Stimulated activated naive CD8-positive, alpha-beta T cell treated with anti-CD3 and anti-CD28 coated beads, Interleukin-15, amount 100 ng/mL, for 72 hours (primary cell): ENCODE results near the gene ZNF502.
A peak's percentile ranks its signal among the peaks of the same experiment; 100 is the strongest.
"Not testable (repeated sequence)": the region's sequence is repeated elsewhere in the genome, so short reads cannot be mapped to it uniquely, and the experiment has no call there.

ENCODE experiments used
- ATAC-seq: fragments of 150-1000 bp; cut with Tn5 transposase; 2 replicates; pipeline ENCODE4 v1.10.0; 2021; ENCODE audit warnings: mild to moderate bottlenecking, moderate library complexity
- DNase-seq, 2 donors: peaks; one replicate each; pipeline ENCODE4 v3.0.0; 2021 to 2022
- H3K27ac Mint-ChIP-seq, 2 donors: one replicate each; pipeline ENCODE4 v1.8.0; 2022; ENCODE audit warnings: mild to moderate bottlenecking in 2 of 2, mixed read lengths in 2 of 2, moderate library complexity in 2 of 2
- H3K27me3 Mint-ChIP-seq: one replicate; pipeline ENCODE4 v1.8.0; 2022; ENCODE audit warnings: mixed read lengths
- H3K4me1 Mint-ChIP-seq: one replicate; pipeline ENCODE4 v1.8.0; 2022; ENCODE audit warnings: mild to moderate bottlenecking, mixed read lengths
- H3K4me3 Mint-ChIP-seq, 2 donors: one replicate each; pipeline ENCODE4 v1.8.0; 2022; ENCODE audit warnings: mild to moderate bottlenecking in 2 of 2, mixed read lengths in 2 of 2, moderate library complexity in 1 of 2
- H3K9me3 Mint-ChIP-seq, 2 donors: one replicate each; pipeline ENCODE4 v1.8.0; 2022; ENCODE audit warnings: mixed read lengths in 2 of 2

Gene ZNF502

DNA sequence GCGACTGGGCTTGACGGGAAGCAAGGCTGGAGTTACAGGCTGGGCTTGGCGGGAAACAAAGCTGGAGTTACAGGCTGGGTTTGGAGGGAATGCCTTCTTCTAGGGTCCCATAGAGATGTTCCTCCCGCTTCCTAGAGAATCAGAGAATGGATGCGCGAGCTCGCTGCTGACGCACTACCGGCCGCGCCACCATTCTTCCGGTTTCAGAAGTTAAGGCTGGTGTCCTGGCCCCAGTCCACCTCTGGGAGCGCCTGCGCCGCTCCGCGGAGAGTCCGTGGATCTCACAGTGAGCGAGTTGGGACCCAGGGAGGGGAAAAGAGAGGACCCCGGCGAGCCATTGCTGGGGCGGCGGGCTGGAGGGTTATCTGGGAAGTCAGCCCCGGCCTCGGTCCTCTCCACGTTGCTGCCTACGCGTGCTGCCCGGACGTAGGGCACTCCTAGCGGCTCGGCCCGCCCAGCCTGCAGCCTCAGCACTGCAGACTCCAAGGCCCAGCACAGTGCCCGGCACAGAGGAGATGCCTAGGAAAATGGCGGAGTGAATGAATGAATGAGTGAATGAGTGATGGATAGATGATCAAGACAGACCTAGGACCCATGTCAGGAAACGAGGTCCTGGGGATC lies at the start of gene ZNF502:
Gene ZNF502 (plus strand): TSS at position 206 of the 621 bp plus-strand sequence. CDS start 7,602 bp downstream, outside the sequence.
- Mint-ChIP-seq H3K27me3 (peaks cover 16% of the 10 kb centered on the region), H3K9me3 (peaks cover 35 to 47% of the 10 kb centered on the region in 2 donors), H3K4me1 (peaks cover 22% of the 10 kb centered on the region), H3K27ac (peak within 1 kb of the TSS; percentile 70 to 93), H3K4me3 (peak within 1 kb of the TSS; percentile 90 to 96)
- DNase-seq, result peak; percentile 62 to 74
- ATAC-seq, result peak; percentile 97

- no peaks in the 10 kb centered on the region for H3K27me3 Mint-ChIP-seq
- no peak overlapping the region for H3K27ac Mint-ChIP-seq
- H3K4me1 Mint-ChIP-seq, result no peaks in the 10 kb centered on the region
- peaks cover 35 to 60% of the 10 kb centered on the region in 2 donors for H3K9me3 Mint-ChIP-seq
- ATAC-seq (no peak), DNase-seq (no peak)
- H3K4me3 Mint-ChIP-seq, result no peak overlapping the region
Measured at GRCh38 chr3:44665173-44665572, 47.3 kb upstream of the ZNF502 start.

DNA sequence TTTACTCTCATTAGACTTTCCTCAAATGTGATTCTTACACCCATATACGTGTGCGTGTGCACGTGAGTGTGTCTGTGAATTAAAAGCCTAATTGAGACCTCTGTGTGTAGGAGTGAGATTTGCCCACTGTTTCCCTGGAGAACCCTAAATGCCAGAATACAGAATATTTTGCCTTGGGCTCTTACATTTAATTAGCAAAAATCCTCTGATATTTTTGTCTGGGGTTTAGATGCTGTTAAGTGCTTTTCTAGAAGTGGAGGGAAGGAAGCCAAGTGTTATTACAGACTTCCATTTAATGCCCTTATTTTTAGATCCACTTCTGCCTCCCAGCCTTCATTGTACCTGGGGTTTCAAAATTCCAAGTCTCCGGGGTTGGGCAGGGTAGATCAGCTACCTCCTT lies 46.1 kb upstream of the ZNF502 start:
- Mint-ChIP-seq H3K27ac (no peak overlapping the region), H3K27me3 (no peaks in the 10 kb centered on the region), H3K9me3 (peaks cover 28 to 54% of the 10 kb centered on the region in 2 donors), H3K4me3 (no peak overlapping the region), H3K4me1 (no peaks in the 10 kb centered on the region)
- no peak for ATAC-seq
- no peak for DNase-seq

DNA sequence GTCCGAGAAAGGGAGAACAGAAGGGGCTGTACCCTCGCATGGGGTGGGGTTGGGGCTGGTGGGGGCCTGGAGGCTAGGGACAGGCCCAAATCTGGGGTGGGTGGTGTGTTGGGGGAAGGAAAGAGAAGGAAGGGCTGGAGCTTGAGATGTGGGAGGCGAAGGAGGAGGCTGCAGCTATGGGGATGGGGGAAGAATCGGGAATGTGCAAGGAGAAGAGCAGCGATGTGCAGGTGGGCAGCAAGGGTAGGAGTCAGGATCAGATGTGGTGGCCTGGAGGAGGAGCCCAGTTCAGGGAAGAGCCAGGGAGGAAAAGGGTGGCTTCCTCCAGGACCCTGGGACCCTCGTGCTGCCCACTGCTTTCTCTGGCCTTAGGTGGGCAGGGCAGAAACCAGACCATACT lies 42.7 kb upstream of the ZNF502 start:
- ATAC-seq (no peak), DNase-seq (no peak)
- no peak overlapping the region for H3K27ac Mint-ChIP-seq
- no peaks in the 10 kb centered on the region for H3K27me3 Mint-ChIP-seq
- H3K9me3 Mint-ChIP-seq, result peaks cover 30 to 69% of the 10 kb centered on the region in 2 donors
- H3K4me1 Mint-ChIP-seq, result no peaks in the 10 kb centered on the region
- no peak overlapping the region for H3K4me3 Mint-ChIP-seq

- not testable (repeated sequence) for ATAC-seq, H3K27me3 Mint-ChIP-seq, H3K27ac Mint-ChIP-seq, H3K4me1 Mint-ChIP-seq, H3K4me3 Mint-ChIP-seq, DNase-seq
- peaks cover 32 to 74% of the 10 kb centered on the region in 2 donors for H3K9me3 Mint-ChIP-seq
Measured at GRCh38 chr3:44673466-44673865, 39.0 kb upstream of the ZNF502 start.

GRCh38 chr3:44674211-44674610 lies 38.2 kb upstream of the ZNF502 start:
- Mint-ChIP-seq H3K9me3 (peaks cover 37 to 76% of the 10 kb centered on the region in 2 donors), H3K4me1 (no peaks in the 10 kb centered on the region), H3K27ac (no peak overlapping the region), H3K4me3 (no peak overlapping the region), H3K27me3 (no peaks in the 10 kb centered on the region)
- DNase-seq (no peak), ATAC-seq (no peak)

GRCh38 chr3:44678480-44679116 lies 33.9 kb upstream of the ZNF502 start:
- Mint-ChIP-seq H3K4me3 (no peak overlapping the region), H3K27ac (no peak overlapping the region), H3K4me1 (no peaks in the 10 kb centered on the region), H3K27me3 (no peaks in the 10 kb centered on the region), H3K9me3 (peaks cover 44 to 79% of the 10 kb centered on the region in 2 donors)
- ATAC-seq (no peak), DNase-seq (no peak)

DNA sequence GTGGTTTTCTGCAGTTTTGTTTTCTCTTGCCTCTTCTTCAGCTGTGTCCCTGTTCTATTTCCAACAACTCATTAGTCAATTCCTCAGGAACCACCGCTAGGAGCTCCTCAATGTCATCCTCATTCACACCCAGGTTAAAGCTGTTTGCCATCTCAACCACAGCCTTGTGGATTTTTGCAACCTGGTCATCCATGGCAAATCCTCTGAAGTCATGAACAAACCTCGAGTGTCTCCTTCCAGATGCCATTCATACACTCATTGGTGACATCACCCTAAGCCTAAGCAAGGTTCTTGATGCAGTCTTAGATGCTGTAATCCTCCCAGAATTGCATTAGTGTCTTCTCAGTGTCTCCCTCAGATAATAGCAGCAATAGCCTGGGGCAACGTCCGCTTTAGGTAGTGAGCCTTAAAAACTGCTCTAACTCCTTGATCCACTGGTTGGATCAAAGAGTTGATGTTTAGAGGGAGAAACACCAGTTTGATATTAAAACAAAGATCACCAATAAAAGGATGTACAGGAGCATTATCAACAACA lies 31.5 kb upstream of the ZNF502 start:
- H3K4me3 Mint-ChIP-seq, result no peak overlapping the region
- H3K27me3 Mint-ChIP-seq, result no peaks in the 10 kb centered on the region
- no peak overlapping the region for H3K27ac Mint-ChIP-seq
- DNase-seq, result no peak
- peaks cover 50 to 80% of the 10 kb centered on the region in 2 donors for H3K9me3 Mint-ChIP-seq
- no peak for ATAC-seq
- peaks cover 14% of the 10 kb centered on the region for H3K4me1 Mint-ChIP-seq

DNA sequence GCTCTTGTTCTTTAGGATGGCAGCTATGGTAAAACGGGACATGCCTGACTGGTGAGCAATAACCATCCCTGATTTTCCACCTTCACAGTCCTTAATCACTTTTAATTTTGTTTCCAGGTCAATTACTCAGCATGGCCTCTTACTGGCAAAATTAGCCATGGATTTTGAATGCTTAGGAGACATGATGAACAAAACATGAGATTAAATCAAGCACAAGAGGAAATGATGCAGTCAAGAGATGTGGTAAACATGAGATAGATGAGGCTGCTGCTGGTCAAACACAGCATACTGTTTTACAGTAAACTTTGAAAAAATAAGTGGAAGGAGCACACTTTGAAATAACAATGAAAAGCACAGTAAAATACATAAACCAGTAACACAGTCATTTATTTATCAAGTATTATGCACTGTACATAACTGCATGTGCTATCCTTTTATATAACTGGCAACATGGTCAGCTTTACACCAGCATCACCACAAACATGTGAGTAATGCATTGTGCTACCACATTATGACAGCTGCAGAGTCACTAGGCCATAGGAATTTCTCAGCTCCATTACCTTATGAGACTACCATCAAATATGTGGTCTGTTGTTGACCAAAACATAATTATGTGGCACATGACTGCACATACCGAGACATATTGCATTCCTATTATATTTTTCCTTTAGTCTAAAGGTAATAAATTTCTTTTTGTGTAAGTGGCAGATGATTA lies 30.1 kb upstream of the ZNF502 start:
- no peak overlapping the region for H3K4me3 Mint-ChIP-seq
- no peak for ATAC-seq
- peaks cover 17% of the 10 kb centered on the region for H3K4me1 Mint-ChIP-seq
- no peaks in the 10 kb centered on the region for H3K27me3 Mint-ChIP-seq
- H3K27ac Mint-ChIP-seq, result no peak overlapping the region
- DNase-seq, result no peak
- H3K9me3 Mint-ChIP-seq, result peaks cover 49 to 80% of the 10 kb centered on the region in 2 donors

DNA sequence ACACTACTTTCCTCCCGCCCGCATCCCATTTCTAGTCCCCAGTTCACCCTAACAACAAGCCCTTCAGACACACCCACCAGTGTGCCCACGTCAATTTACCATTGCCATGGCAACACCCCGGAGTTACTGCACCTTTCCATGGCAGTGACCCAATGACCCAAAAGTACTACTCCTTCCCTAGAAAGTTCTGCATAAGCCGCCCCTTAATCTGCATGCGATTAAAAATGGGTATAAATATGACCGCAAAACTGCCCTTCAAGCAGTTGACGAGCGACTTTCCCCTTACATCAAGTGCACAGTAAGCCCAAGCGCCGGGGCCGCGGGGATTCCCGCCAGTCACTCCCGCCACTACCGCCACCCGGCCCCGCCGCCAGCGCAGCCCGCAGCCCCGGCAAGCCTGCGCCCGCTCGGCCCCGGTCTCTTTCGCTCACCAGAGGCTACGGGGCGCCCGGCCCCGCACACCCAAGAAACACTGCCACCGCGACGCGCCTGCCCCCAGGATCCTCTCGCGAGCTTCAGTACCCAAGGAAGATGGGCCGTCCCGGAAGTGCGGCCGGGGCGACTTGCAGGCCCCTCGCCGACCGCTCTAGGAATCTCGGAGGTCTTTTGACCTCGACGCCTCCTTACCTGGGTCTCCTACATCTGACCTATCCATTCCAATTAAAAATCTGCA lies 27.2 kb upstream of the ZNF502 start:
- H3K4me3 Mint-ChIP-seq, result peak overlapping the region; percentile 82 to 93
- peaks cover 19% of the 10 kb centered on the region for H3K27me3 Mint-ChIP-seq
- H3K27ac Mint-ChIP-seq, result peak overlapping the region; percentile 80 to 95
- DNase-seq (peak; percentile 68 to 78), ATAC-seq (peak; percentile 98)
- peaks cover 17% of the 10 kb centered on the region for H3K4me1 Mint-ChIP-seq
- peaks cover 46 to 73% of the 10 kb centered on the region in 2 donors for H3K9me3 Mint-ChIP-seq

GRCh38 chr3:44687898-44688297 lies 24.6 kb upstream of the ZNF502 start:
- no peak for DNase-seq
- ATAC-seq, result no peak
- H3K9me3 Mint-ChIP-seq, result peaks cover 48 to 61% of the 10 kb centered on the region in 2 donors
- H3K27me3 Mint-ChIP-seq, result peaks cover 40% of the 10 kb centered on the region
- H3K27ac Mint-ChIP-seq, result no peak overlapping the region
- peaks cover 17% of the 10 kb centered on the region for H3K4me1 Mint-ChIP-seq
- H3K4me3 Mint-ChIP-seq, result no peak overlapping the region

DNA sequence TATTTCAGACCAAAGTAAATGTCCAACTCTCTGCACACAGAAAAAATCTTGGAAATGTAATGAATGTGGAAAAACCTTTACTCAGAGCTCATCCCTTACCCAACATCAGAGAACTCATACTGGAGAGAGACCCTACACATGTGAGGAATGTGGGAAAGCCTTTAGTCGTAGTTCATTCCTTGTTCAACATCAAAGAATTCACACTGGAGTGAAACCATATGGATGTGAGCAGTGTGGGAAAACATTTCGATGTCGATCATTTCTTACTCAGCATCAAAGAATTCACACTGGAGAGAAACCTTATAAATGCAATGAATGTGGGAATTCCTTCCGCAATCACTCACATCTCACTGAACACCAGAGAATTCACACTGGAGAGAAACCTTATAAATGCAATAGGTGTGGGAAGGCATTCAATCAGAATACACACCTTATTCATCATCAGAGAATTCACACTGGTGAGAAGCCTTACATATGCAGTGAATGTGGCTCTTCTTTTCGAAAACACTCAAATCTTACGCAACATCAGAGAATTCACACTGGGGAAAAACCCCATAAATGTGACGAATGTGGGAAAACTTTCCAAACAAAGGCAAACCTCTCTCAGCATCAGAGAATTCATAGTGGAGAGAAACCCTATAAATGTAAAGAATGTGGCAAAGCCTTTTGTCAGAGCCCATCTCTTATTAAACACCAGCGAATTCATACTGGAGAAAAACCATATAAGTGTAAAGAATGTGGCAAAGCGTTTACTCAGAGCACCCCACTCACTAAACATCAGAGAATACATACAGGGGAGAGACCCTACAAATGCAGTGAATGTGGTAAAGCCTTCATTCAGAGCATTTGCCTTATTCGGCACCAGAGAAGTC lies 9.0 kb downstream of the ZNF502 start:
- DNase-seq (no peak), ATAC-seq (no peak)

DNA sequence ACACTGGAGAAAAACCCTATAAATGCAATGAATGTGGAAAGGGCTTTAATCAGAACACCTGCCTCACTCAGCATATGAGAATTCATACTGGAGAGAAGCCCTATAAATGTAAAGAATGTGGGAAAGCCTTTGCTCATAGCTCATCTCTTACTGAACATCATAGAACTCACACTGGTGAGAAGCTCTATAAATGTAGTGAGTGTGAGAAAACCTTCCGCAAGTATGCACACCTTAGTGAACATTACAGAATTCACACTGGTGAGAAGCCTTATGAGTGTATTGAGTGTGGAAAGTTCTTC lies 9.6 kb downstream of the ZNF502 start:
- H3K9me3 Mint-ChIP-seq, result peaks cover 52 to 75% of the 10 kb centered on the region in 2 donors
- DNase-seq, result no peak
- no peaks in the 10 kb centered on the region for H3K27me3 Mint-ChIP-seq
- H3K4me3 Mint-ChIP-seq, result no peak overlapping the region
- H3K27ac Mint-ChIP-seq, result peak overlapping the region in 1 of 2 donors; percentile 28
- no peaks in the 10 kb centered on the region for H3K4me1 Mint-ChIP-seq
- ATAC-seq, result no peak

More for the DNA sequence above, 9.0 kb downstream of the ZNF502 start:
- H3K27ac Mint-ChIP-seq, result no peak overlapping the region
- H3K9me3 Mint-ChIP-seq, result peaks cover 52 to 75% of the 10 kb centered on the region in 2 donors
- H3K4me1 Mint-ChIP-seq, result no peaks in the 10 kb centered on the region
- no peak overlapping the region for H3K4me3 Mint-ChIP-seq
- H3K27me3 Mint-ChIP-seq, result no peaks in the 10 kb centered on the region

DNA sequence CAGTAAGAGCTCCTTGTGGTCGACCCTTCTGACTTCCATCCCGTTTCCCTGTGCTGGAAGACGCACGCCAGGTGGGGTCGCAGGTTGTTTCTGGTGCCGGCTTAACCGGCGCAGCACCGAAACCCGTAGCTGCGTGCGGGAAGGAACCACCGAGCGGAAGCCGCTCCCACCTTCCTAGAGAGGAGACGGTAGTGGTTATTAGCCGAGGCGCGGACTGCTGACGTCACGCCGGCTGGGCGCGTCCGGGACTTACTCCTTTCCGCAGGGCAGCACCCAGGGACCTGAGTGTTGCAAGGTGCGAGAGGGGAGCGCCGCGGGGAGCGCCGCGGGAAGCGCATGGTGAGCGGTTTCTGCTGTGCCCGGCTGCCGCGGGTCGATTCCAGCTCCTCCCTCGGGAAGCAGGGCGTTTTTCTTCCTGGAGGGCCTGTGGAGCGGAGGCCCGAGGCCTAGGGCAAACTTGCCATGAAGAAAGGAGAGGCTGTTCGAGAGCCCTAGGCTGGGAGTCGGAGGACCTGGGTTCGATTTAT lies 17.0 kb downstream of the ZNF502 start, which contains the start of gene ZNF501:
Gene ZNF501 (plus strand): TSS at position 252 of the 527 bp plus-strand sequence. CDS start 4,787 bp downstream, outside the sequence.
- DNase-seq, result peak; percentile 88 to 91
- Mint-ChIP-seq H3K27me3 (no peaks in the 10 kb centered on the region), H3K9me3 (peaks cover 57 to 76% of the 10 kb centered on the region in 2 donors), H3K4me3 (peak within 1 kb of the TSS; percentile 99 to 100), H3K27ac (peak within 1 kb of the TSS; percentile 55 to 95), H3K4me1 (peaks cover 16% of the 10 kb centered on the region)
- ATAC-seq, result peak; percentile 100
